Measurements from ENCODE around the gene C1orf74. TPM values are rescaled to one million over a fixed set of nuclear protein-coding genes. Genes with fewer than 3 reads are reported as not detected.
A peak's percentile ranks its signal among the peaks of the same experiment; 100 is the strongest.

Gene C1orf74
- 5.9 TPM for total RNA-seq

DNA sequence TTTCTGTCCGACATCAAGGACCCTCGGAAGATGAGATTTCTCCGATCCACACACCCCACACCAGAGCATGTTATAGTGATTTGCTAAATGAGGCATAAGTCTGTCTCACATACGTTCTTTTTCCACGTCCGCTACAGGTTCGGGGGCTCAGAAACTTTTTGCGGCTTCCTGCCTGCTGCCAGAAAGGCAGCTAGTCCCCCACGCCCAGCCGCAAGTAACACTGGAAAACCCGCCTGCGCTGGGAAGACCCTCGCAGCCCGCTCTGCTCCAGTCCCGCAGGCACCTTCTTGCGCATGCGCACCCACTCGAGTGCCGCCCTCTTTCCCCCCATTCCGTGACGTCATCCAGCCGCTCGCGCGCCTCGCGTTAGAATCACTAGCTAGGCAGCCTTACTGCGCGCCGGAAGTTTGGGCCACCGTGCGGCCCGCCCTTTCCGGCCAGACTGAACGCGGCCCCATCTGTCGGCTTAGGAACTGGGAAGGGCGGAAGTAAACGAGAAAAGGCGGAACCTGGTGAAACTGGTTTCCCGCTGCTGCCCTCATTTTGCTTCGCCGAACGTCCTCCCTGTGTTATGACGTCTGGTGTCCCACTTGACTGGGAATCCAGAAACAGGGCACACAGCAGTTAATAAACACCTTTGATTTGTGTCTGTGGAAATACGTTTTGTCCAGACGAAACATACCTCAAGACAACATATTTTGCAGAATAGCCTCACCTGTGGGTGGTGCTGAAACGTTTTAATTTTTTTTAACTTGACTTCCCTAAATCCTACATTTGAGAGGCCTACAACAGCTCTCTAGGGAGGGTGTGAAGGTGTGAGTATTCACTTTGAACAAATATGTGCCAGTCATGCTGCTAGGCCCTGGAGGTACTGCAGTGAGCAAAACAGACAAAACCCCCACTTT is at the start of gene C1orf74:
Gene C1orf74 (minus strand): TSS at position 295 of the 905 bp plus-strand sequence. CDS start 925 bp downstream, outside the sequence.
- DNase-seq: peak; percentile 99

DNA sequence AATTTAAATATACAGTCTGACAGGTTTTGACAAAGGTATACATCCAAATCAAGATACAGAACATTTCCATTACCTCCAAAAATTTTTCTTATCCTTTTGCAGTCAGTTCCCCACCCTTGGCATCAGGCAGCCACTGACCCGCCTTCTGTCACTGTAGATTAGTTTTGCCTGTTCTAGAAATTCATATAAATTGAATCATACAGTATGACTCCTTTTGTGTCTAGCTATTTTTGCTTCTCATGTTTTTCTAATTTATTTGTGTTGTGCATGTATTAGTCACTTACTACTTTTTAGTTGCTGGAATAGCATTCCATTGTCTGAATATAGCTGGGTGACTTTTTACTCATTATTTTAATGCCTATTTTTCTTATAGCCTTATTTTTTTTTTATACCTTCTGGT is 47.3 kb upstream of the C1orf74 start:
- no peak for DNase-seq

DNA sequence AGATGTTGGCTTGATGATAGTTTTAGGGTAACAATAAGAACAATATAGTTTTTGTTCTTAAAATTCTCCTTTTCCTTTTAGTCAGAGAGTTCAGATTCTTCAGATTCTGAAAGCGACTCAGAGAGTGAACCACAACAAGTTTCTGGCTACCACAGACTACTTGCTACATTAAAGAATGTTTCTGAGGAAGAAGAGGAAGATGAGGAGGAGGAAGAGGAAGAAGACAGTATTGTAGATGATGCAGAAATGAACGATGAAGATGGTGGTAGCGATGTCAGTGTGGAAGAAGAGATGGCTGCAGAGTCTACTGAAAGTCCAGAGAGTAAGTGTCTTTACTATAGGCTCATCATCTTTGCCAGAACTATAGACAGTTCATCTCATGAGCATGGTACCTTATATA is 46.4 kb upstream of the C1orf74 start:
- no peak for DNase-seq

DNA sequence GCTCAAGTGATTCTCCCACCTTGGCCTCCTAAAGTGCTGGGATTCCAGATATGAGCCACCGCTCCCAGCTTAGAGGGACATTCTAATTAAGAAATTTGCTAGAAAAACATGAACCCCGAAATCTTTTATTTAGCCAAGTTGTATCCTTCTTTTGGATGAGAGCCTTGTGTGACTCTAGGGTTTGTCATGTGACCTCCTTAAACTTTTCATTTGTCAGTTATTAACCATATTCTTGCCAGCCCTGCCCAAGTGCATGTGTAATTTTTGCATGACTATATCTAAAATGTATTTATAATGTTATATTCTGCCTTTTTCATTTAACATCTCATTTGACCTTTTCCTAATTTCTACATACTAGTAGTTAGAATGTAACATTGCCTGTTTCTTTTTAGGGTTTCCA is 45.4 kb upstream of the C1orf74 start:
- DNase-seq: no peak

DNA sequence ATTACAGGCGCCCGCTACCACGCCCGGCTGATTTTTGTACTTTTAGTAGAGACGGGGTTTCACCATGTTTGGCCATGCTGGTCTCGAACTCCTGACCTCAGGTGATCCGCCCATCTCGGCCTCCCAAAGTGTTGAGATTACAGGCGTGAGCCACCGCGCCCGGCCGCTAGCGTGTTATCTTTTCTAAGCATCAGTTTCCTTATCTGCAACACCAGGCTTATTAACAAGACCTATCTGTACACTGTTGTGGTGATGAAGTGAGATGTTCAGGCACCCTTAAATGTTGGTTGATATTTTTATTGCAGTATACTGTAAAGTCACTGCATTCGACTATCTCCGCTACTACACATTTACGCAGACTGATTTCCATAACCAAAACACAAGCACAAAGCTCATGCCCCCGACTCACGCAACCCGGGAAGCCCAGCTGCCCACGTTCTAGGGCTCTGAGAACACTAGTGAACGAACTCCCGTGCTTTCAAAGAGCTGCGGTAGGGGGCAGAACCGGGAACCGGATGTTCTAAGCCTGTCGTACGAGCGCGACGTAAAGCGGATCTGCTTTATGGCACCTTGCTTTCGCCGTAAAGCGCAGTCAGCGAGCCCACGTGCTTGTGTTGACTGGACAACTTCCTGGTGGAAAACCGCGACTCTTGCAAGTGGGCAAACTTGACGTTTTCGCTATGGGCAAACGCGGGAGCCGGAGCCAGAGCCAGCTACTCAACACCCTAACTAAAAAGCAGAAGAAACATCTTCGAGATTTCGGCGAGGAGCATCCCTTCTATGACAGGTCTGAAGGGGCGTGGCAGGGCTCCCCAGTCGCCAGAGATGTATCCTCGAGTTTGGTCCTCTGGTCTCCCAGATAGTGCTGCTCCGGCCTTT is 43.3 kb upstream of the C1orf74 start, which contains the start of gene UTP25:
Gene UTP25 (plus strand): TSS at position 589 of the 879 bp plus-strand sequence. CDS start 92 bp downstream, at position 681.
- DNase-seq: peak; percentile 96

DNA sequence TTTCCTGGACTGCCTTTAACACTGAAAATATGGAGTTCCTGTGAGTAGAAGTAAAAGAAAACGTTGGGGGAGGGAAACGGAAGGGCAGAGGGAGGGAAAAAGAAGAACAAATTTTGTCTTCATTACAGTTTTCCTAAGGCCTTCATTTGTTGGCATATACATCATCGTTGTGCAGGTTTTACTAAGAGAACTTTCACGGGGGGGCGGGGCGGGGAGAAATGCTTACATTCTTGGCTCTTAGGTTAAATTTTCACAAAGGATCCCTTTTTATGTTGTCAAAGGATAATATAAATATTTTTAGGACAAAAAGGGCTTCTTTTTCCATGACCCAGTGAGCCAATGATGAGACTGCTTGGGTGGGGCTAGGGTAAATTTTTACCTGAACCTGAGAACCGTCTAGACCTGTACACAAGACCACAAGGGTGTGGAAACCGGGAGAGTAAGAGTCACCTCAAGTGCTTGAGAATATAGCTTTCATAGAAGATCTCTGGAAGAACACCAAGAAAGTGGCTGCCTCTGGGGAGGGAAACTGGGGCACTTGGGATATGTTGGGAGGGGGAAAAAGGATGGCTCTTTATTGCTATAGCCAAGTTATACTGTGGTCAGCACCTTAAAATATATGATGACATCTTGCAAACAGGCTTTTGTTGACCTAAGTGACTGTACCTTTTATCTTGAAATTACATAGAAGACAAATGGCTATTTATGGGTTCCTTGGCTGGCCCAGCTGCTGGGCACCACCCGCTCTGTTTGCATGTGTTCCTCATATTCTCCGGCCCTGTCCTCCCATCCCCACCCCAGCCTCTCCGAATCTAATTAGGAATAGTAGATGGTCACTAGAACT is 41.5 kb upstream of the C1orf74 start:
- DNase-seq: no peak

DNA sequence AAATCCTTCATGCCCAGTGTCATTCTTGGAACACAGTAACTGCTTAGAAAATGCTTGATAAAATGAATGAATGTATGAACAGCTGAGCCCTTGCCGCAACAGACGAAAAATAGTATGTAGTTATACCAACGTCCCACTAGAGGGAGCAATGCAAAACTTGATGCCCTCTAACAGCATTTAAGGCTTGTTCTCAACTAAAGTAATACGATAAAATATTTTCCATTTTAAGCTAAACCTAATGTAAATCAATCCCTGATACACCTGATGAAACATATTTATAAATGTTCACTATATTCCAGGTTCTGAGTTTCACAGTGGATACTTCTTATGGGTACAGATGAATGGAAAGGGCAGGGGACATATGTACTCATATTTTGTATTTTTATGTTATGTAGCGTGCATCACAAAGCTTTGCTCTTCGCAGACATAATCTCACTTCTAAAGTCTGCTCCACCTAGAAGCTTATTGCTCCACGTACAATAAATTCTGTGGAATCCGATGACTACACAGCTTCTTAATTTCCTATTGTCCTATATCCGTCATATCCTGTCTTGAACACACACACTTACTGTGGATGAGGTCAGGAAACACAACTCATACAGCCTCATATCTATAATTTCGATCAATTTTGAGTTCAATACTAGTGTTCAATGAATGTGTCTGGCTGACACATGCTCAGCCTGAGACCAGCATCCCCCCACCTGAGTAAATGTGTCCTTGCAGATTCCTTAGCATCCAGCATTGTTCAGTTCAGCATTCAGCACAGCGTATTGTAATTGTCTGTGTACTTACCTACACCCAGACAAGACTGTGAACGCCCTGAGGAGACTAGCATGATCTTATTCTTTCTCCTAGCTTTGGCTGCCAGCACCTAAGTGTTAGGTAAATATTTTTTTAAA is 39.0 kb upstream of the C1orf74 start:
- DNase-seq: peak; percentile 45

DNA sequence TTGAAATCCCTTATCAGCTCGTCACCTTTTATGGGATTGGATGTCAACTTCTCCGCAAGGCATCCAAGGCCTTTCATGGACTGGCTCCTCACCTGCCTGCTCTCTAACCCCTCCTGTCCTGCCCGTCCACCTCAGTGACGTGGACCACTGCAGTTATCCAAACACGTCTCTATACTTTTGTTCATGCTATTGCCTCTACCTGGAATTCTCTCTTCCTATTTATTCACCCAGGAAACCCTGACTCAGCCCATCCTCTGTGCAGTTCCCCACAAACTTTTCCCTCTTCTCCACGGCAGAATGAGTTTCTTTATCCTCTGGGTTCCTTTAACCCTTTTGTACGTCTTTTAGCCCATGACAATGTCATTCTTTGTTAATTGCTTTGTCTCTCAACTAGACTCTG is 38.3 kb upstream of the C1orf74 start:
- no peak for DNase-seq

DNA sequence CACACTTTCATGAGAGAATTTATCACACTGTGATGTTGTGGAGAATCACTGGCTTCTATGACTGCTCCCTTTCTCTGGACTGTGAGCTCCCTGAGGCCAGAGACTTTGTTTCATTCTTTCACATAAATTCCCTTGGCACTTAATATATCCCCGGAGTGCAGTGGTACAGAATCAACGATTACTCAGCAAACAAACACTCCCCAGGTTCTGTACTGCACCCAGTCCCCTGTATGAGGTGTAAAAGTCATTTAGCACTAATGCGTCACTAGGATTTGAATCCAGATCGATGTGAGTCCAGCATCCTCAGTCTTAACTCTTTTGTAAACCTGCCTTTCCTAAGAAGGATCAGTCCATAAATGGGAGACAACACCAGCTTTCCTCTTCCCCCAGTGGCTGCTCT is 36.6 kb upstream of the C1orf74 start:
- DNase-seq: no peak

DNA sequence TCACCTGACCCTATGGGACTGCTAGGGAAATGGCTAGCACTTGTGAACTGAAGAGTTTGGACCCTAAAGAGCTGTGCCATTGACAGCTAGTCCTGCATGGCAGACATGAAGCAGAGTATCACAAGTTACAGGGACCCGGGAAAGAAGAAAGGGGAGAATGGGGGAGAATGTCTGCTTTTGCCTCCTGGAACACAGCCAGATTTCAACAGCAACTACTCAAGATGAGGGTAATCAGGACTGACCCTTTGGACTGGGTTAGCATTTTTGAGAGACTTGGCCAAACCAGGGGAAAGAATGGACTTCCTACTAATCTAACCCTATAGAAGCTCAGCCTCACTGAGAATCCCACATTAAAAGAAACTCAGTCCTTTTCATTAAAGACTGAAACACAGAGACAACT is 34.7 kb upstream of the C1orf74 start:
- no peak for DNase-seq

DNA sequence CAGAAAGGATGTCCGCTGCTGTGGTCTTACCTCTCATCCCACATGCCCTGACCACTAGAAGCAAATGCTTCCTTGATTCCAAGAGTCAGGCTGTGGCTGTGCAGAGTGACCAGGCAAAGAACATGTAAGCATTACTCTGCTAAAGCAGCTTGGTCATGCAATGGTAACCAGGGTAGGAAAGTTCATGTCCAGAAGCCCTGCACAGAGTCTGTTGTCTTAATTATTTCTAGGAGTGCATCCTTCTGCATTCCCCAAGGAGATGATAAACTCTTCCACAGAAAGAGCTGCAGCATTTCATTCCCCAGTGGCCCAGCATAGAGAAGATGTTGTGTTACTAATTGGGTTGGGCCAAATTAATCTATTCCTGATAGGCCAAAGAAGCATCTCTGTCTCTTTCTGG is 33.3 kb upstream of the C1orf74 start:
- DNase-seq: no peak

DNA sequence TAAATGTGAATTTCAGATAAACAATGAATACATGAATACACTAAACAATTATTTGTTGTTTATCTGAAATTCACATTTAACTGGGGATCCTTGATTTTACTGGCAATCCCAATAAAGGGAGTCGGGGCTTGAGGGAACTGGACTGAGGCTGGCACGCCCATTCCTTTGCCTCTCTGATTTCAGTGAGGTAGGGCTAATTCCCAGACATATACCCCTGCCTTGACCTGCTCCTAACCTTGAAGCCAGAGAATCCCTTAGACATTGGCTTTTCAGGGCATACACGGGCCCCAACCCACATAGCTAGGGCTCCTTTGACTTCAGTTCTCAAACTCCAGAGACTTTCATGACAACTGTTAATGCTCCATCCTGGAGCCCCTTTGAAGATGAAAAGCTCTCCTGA is 32.6 kb upstream of the C1orf74 start:
- no peak for DNase-seq

DNA sequence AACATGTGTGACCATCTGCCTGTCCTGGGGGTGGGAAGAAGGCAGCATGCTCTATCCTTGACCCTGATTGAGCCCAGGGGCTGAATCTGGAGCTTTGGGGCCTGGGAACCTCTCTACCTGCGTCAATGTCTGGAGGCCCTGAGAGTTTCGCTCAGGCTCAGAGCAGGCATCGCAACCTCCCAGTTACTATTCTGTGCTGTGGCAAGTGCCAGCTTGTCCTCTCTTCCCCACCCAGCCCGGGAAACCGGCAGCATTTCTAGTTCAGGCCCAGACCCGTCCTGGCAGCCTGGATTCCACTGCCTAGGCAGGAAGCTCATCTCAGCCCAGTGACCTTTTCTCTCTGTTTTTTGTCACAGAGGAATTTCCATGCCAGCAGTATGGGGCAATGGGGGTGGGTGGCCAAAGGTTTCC is 31.6 kb upstream of the C1orf74 start:
- no peak for DNase-seq

DNA sequence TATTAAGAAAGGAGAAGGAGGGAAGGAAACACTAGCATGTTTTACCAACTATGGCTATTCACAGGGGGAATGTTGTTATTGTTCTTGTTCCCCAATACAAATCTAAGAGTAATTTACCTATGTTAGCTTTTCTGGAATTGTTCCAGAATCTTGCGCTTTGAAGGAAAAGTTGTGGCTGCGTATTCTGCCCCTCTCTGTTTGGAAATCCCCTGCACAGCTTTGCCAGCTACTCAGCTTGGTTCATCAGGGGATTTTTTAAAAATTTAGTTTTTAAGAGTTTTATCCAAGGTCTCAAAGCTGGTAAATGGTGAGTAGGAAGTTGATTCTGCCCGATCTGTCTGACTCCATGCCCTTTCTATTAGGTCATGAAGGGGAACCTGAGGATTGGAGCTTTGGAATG is 31.1 kb upstream of the C1orf74 start:
- DNase-seq: no peak

DNA sequence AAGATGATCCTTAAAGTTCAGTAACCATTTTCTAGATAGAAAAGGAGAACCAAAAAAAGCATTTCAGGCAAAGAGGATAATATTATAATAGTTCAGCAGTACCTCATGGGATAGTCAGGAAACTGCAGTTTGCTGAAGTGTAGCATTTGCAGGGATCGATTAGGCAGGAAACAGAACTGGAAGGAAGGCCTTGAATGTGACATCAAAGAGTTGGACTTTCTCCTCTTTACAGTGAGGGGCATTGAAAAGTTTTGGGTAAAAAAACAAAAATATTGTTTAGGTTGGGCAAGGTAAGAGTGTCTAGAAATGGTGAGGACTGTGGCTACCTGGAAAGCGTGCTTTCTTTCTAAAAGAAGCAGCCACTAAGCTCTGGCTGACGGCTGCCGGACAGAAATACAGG is 29.5 kb upstream of the C1orf74 start:
- DNase-seq: no peak

DNA sequence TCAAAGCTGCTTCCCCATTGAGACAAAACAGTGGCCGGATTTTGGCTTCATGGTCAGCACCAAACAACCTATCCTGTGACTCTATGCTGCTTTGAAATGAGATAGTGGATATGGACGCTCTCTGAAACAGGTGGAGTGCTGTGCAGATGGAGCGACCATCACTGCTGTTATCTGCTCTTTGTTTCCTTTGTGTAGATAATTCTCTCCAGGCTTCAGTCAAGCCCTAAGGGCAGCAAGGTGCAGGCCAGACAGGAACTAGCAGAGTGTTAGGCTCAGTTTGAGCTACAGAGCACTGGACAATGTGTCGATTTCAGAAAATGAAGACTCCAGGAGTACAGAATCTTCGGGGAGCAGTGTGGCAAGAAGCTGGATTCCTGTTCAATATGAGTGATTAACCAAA is 26.4 kb upstream of the C1orf74 start:
- DNase-seq: no peak

DNA sequence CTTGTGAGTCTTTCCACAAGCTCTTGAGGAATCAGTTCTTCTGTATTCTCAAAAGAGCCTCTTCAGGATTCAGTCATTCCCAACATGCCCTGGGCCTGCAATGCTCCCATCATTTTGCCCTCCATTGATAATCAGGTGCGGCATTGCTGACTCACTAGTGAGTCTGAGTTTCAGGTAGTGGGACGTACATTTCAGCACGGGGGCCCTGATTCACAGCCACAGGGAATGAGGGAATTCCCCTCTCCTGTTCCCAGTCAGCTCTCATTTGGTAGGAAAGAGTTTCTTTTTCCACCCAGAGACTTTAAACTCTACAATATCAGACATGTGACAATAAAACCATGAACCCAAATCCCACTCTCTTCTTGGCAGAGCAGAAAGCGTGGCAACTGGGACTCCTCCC is 25.3 kb upstream of the C1orf74 start:
- no peak for DNase-seq

DNA sequence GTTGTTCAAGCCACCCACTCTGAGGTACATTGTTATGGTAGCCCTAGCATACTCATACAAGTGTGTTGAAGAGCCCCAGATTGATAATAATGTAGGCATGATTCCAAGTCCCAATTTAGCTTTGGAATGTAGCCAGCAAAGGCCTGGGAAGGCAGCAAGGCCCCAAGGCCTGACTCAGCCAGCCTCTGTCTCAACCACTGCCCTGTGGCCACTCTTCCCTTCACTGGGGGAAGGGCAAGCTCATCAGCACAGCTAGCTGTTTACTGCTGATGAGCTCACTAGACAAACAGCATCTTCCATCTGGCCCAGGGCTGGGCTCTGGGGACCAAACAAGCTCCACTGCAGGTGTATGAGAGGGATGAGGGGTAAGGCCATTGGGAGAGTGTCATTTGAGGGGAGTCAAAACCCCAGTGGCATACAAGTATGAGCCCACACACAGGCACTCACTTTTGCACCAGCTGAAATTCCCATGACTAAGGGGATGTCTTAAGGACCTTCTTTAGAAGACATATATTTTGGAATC is 23.8 kb upstream of the C1orf74 start:
- DNase-seq: no peak

DNA sequence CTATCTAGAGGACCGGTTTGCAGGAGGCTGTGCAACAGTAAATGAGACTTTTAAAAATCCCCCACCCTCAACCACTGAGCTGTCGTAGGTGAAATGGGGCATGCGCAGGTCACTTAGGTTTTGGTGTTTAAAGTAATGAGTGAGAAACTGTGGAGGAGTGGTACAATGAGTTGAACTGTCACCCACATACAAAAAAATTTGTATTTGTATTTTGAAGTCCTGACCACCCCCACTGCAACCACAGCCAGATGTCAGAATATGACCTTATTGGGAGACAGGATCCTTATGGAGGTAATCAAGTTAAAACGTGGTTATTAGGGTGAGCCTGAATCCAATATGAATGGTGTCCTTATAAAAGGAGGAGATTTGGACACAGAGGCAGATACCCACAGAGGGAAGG is 23.1 kb upstream of the C1orf74 start:
- DNase-seq: no peak

DNA sequence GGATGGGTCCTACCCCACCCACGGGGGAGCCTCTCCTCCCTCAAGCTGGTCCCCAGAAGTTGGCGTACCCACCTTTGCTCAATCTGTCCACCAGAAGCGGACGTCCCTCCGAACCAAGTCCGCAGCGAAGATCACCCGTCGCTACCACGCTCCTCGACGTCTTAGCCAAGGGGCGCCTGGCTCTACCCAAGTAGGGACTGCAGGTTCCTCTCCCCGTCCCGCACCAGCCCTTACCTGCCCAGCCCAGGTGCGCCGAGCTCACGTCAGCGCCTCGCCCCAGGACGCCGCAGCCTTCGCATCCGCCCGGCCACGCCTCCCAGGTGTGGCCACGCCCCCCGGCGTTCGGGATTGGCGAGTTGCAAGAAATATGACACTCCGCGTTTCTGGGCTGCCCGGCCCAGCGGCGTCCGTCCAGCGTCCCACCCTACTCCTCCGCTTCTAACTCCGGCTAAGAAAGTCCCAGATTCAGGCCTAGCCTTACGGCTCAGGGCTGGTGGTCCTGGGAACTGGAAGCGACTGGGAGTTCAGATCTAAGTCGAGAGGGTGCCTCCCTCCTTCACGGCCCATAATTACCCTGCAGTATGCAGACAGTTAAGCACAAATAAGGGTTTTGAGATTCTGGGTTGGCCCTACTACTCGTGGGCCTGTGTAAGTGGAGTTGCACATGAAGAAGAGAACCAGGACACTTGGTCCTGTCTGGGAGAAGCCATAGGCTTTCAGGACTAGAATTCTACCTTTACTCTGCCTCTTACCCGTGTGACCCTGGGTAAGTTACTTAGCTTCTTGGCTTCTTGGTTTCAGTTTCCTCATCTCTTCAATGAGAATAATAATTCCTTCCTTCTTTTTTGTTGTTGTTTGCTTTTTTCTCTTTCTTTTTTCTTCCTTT is 21.8 kb upstream of the C1orf74 start, which contains the start of gene IRF6:
Gene IRF6 (minus strand): TSS at position 268 of the 886 bp plus-strand sequence. CDS start 4,729 bp downstream, outside the sequence.
- peak; percentile 32 for DNase-seq

All from skin of body (tissue), 2 donors.